ENCODE measurements around the gene THAP3.
"Not testable (repeated sequence)": the region's sequence is repeated elsewhere in the genome, so short reads cannot be mapped to it uniquely, and the experiment has no call there.

Gene THAP3

GRCh38 chr1:6591222-6591621, 33.4 kb upstream of the THAP3 start:
- DNase-seq (ENCODE audit: low read depth in 2 of 2): no peak

GRCh38 chr1:6591644-6592043, 33.0 kb upstream of the THAP3 start:
- no peak for DNase-seq (ENCODE audit: low read depth in 2 of 2)

- DNase-seq (ENCODE audit: low read depth in 2 of 2): no peak
Measured at GRCh38 chr1:6592441-6592840, 32.2 kb upstream of the THAP3 start.

- DNase-seq (ENCODE audit: low read depth in 2 of 2): no peak
Measured at GRCh38 chr1:6592865-6593593, 31.6 kb upstream of the THAP3 start.

- DNase-seq (ENCODE audit: low read depth in 2 of 2): no peak
Measured at GRCh38 chr1:6593810-6594209, 30.9 kb upstream of the THAP3 start.

- no peak for DNase-seq (ENCODE audit: low read depth in 2 of 2)
Measured at GRCh38 chr1:6594977-6595740, 29.5 kb upstream of the THAP3 start.

- DNase-seq (ENCODE audit: low read depth in 2 of 2): no peak
Measured at GRCh38 chr1:6596351-6596750, 28.3 kb upstream of the THAP3 start.

GRCh38 chr1:6596886-6597776, 27.5 kb upstream of the THAP3 start:
- DNase-seq (ENCODE audit: low read depth in 2 of 2): no peak

GRCh38 chr1:6597777-6598131, 26.9 kb upstream of the THAP3 start:
- DNase-seq (ENCODE audit: low read depth in 2 of 2): no peak

GRCh38 chr1:6599141-6599975, 25.3 kb upstream of the THAP3 start:
- DNase-seq (ENCODE audit: low read depth in 2 of 2): peak in 1 of 2 experiments; percentile 43

GRCh38 chr1:6599991-6600390, 24.7 kb upstream of the THAP3 start:
- DNase-seq (ENCODE audit: low read depth in 2 of 2): not testable (repeated sequence)

GRCh38 chr1:6600410-6601048, 24.1 kb upstream of the THAP3 start:
- DNase-seq (ENCODE audit: low read depth in 2 of 2): no peak

- DNase-seq (ENCODE audit: low read depth in 2 of 2): peak; percentile 75 to 79
Measured at GRCh38 chr1:6601049-6601922, 23.4 kb upstream of the THAP3 start.

GRCh38 chr1:6601923-6602668, 22.6 kb upstream of the THAP3 start:
- no peak for DNase-seq (ENCODE audit: low read depth in 2 of 2)

GRCh38 chr1:6602669-6603237, 21.9 kb upstream of the THAP3 start, which contains the start of gene KLHL21:
KLHL21 (minus strand) TSS chr1:6602869; CDS start chr1:6602817, 52 bp downstream.
- peak; percentile 71 to 81 for DNase-seq (ENCODE audit: low read depth in 2 of 2)

GRCh38 chr1:6603238-6603914, 21.3 kb upstream of the THAP3 start:
- DNase-seq (ENCODE audit: low read depth in 2 of 2): peak in 1 of 2 experiments; percentile 44

GRCh38 chr1:6603915-6604558, 20.6 kb upstream of the THAP3 start:
- no peak for DNase-seq (ENCODE audit: low read depth in 2 of 2)
